ENCODE measurements around the gene TNS3.

The TNS3 gene

DNA sequence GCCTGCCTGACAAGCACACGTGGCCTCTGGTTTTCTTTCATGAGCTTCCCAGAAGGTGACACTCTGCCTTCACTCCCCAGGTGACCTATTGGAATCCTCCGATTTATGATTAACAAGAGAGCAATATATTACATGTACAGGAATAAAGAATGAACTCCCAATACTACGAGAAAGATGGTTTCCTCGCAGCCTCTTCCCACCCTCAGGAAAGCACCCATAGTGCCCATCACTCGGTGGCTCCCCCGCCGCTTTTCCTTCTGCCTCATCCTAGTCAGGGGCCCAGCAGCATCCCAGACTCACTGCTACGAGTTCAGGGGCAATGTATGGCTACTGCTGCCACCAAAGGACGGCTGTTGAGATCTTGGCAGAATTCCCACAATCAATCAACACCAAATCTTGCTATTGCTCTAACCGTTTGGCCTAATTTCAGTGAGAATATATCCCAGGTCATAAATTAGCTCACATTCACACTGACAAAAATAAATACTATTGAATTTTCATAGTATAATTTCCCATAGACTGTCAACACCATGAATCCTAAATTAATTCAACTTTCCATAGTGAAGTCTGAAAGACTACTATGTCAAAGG is 196.3 kb downstream of the TNS3 start:
- DNase-seq (ENCODE audit: low read depth) = no peak

GRCh38 chr7:47384755-47385535 is 197.0 kb downstream of the TNS3 start:
- no peak for DNase-seq (ENCODE audit: low read depth)

DNA sequence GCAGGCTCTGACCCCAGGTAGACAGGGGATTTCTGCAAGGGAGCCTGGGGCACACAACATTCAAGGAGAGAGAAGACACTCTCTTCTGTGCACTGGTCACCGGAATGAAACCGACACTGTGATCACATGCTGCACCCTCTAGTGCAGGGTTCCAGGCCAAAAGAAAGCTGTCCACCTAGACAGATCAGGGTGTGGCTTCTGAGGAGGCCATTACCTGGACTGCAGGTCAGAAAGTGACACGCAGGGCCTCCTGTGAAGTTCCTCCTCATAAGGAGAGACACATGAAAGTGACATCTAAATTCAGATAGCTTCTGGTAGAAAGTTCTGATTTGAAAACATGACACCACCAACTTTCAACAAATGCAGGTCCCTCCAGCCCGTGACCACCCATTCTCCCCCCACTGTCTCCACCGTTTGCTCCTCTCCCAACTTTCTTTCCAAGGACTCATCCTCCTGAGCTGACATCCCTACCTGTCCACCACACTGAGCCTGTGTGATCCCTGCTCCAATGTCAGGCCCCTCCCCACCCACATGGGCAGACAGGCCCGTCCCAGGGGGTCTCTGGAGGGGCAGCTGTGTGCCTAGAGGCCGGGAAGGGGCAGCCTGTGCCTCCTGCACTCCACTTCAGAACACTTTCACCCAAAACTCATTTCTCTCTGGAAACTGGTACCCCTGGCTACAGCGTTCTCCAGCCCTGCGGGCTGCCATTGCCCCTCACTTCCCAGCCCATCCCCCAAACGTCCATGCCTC is 198.0 kb downstream of the TNS3 start:
- no peak for DNase-seq (ENCODE audit: low read depth)

GRCh38 chr7:47383072-47383471 is 198.8 kb downstream of the TNS3 start:
- no peak for DNase-seq (ENCODE audit: low read depth)

DNA sequence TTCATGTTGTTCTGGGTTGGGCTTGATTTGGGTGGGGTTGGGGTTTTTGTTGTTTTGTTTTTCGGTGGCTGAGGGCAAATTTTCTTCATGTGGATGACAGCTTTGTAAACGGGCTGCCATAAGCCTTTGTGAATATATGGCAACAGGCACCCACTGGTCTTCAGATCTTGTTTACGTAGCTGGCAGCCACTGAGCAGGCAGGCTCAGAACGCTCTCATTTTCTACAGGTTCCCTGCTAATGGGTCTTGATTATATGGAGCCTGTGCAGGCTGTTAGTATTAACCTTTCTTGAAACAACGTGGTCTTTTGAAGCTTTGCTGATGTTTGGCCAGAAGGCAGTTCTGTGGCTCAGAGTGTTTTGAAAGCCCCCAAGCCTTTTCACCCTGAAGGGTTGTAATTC is 199.7 kb downstream of the TNS3 start:
- DNase-seq (ENCODE audit: low read depth) = no peak

GRCh38 chr7:47381134-47381495 is 200.8 kb downstream of the TNS3 start:
- DNase-seq (ENCODE audit: low read depth) = no peak

GRCh38 chr7:47380325-47381133 is 201.4 kb downstream of the TNS3 start:
- DNase-seq (ENCODE audit: low read depth) = no peak

- DNase-seq (ENCODE audit: low read depth) = no peak
These were observed 202.1 kb downstream of the TNS3 start for GRCh38 chr7:47379629-47380324.

- DNase-seq (ENCODE audit: low read depth) = no peak
These were observed 203.0 kb downstream of the TNS3 start for GRCh38 chr7:47378728-47379395.

DNA sequence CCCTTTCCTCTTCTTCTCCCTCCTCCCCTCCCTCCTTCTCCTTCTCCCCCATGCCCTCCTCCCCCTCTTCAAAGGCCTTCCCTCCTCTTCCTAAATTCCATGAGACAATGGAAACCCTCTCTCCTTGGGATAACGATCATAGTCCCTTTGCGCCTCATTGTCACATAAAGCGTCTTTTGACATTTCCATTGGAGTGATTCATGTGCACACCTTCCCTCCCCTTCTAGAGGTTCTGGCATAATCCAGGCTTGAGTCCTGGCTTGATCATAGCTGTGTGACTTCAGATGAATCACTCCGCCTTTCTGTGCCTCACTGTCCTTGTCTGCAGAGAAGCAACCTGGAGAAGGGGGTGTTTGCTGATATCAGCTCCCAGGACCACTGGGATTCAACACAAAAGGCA is 204.2 kb downstream of the TNS3 start:
- DNase-seq (ENCODE audit: low read depth) = no peak

DNA sequence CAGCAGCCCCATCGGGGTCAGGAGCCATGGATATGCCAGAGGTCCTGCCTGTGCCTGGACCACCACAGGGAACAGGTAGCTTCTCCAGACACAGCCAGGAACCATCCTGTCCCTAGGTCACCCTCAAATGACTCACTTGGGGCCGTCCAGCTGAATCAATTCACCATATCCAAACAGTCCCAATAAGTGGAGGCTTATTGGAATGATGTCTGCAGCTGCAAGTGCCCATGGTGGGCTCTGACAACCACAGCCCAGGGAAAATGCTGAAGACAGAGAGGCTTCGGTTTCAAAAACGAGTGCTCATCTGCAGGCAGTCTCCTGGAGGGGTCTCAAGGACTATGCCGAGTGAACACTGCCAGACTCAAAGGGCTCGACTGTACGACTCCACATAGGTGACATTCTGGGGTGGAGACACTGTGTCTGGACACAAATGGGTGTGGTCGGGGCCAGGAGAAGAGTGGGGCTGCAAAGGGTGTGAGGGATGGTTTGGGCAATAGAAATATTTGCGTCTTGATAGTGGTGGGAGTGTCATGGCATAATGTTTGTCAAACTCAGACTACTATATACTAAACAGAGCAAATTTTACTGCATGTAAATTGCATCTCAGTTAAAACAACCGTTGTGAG is 204.8 kb downstream of the TNS3 start:
- DNase-seq (ENCODE audit: low read depth) = no peak

DNA sequence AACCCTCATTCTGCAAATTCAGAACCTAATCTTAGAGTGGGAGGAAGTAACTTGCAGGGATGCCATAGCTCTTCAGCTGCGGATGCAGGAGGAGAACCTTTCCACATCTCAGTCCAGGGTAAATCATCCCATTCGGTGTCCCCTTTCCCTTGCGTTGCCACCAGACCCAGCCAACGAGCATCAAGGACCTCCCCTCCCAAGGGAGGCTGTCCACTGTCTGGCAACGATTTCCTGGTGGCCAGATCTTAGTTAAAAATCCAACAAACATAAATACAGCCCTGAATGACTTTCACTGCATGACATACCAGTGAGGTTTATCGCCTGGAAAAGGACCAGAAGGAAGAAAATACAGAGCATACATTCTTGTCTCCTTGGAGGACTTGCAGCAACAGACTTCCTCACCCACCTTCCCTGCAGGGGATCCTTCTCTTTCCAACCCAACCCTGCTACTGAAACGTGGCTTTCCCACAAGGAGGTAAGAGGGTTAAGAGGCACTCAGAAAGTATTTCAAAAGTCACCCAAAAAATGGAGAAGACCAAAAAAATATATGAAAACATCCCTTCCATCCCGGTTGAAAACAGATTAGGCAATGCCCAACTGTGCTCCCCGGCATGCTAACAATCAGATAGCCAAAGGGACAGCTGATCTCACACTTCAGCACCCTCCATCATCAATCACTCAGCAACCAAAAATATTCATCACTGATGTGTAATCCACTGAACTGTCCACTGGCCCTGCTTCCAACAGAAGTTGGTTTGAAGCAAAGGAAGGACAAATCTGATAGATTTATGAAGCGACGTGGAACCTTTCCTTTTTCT is 206.6 kb downstream of the TNS3 start:
- no peak for DNase-seq (ENCODE audit: low read depth)

DNA sequence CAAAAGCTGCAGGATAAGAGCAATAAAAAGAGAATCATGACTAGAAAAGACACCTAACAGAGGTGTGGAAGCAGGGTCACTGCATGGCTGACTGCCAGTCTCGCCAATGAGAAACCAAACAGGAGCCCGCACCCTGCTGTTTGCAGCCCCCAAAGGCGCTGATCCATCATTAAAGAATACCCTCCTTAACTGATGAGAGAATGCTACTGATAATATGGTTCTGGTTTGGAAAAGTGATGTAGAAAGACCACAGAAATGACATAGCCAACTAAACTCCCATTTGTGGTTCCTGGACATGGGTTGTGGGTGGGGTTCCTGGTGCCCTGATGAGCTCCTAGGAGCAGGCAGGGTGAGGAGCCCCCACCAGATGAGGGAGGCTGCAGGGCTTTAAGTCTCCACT is 207.4 kb downstream of the TNS3 start:
- no peak for DNase-seq (ENCODE audit: low read depth)

DNA sequence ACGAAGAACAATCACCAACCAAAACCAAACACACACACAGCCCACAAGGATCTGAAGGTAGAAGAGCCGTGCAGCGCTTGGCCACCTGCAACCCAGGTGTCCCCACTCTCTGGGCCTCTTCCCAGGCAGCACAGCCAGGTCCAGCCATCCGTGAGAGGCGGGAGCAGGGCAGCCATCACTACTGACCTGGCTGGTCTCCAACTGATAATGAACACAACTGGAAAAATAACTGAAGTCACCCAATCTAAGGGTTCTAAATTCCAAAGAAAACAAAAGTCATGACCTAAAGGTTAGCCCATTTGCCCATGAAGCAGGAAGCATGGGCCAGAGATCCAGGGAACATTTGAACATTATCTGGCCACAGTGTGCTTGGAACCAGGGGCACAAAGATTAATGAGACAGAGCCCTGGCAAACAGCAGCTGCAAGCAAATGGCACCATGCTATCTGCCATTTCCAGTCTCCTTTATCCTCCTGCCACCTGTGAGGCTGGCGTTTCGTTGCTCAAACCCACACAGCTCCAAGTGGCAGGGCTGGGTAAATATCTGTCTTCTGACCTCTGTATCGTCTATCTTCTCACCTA is 207.9 kb downstream of the TNS3 start:
- DNase-seq (ENCODE audit: low read depth) = no peak

DNA sequence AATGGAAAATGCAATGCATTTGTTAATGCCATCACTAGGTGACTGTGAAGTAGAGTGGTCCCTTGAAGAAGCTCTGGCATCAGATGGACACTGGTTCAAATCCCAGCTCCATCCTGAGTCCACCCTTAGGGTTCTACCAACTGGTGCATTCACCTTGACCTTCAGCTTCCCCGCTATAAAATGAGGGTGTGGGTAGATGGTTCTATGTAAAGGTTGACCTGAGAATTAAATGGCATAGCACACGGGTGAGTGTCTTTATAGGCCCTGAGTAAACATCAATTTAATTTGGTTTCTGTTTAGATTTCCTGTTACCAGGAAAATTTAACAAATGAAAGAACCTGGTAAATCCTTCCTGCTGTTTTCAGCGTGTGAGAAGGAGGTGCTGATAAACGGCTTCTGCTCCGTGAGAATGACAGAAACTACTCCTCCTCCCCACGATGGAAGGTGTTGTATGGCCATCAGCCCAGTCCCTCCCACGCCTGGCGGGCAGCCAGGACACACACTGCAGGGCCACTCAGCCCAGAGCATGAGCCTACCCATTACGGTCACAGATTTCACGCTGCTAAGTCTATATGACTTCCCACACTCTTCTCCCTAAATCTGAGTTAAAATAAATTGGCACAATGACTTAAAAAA is 210.1 kb downstream of the TNS3 start:
- no peak for DNase-seq (ENCODE audit: low read depth)

- DNase-seq (ENCODE audit: low read depth) = no peak
These were observed 210.6 kb downstream of the TNS3 start for GRCh38 chr7:47371317-47371716.

DNA sequence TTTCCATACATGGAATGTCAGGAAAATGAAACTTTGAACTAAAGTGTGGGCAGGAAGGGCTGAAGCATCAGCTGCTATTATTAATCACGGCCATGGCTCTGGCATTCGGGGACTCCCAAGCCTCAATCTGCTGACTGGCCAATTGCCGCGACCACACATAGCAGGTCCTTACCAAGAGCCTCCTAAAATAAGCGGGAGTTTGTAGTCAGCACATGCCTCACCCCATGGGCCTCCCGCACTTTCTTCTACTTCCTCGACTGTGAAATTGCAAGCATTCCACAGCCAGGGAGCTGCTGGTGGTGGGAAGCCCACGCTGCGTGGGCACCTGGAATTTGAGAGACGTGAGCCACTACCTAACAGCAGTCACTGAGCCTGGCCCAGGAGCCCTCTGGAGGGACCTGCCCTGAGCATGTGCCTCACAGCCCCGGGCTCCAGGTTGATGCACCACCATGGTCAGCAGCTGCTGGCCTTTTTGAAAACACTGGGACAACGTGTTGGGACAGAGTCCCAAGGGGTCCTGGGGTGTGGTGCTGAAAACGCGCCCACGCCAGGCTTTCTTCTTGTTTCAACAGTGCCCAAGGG is 211.4 kb downstream of the TNS3 start:
- DNase-seq (ENCODE audit: low read depth) = no peak

DNA sequence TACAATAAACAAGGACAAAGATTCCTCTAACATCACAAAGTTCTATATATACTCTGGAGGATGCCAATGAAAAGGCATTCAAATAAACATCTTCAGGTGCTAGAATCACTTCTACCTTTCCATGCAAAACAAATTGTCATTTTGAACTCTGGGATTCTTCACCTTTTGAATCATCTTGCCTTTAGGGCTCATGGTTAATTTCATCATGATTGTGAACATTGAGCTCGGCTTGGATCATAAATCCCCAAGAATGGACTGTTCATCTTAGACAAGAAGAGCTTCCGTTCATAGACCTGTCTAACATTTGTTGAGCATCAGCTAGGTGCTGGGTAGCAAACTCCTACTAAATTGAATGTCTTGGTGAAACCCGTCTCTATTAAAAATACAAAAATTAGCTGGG is 212.2 kb downstream of the TNS3 start:
- no peak for DNase-seq (ENCODE audit: low read depth)

Data from CMK (cell line).